Ishikawa (cell line): ENCODE data around the gene GNPTAB.

ENCODE experiments used
- CEBPB ChIP-seq: IDR thresholded peaks from 2 replicates; pipeline ENCODE4 v1.6.1; 2012
- CREB1 ChIP-seq: IDR thresholded peaks from 2 replicates; pipeline ENCODE4 v1.6.1; 2012; ENCODE audit warnings: low read depth
- EGR1 ChIP-seq: IDR thresholded peaks from 2 replicates; pipeline ENCODE4 v1.6.1; 2012
- EP300 ChIP-seq: IDR thresholded peaks from 2 replicates; pipeline ENCODE4 v1.6.1; 2012; ENCODE audit warnings: borderline replicate concordance
- FOXM1 ChIP-seq: IDR thresholded peaks from 2 replicates; pipeline ENCODE4 v1.6.1; 2012; ENCODE audit warnings: low read depth, borderline replicate concordance
- NFIC ChIP-seq: IDR thresholded peaks from 2 replicates; pipeline ENCODE4 v1.6.1; 2012
- RAD21 ChIP-seq: IDR thresholded peaks from 2 replicates; pipeline ENCODE4 v1.6.1; 2012; ENCODE audit warnings: low read depth
- TAF1 ChIP-seq: IDR thresholded peaks from 2 replicates; pipeline ENCODE4 v1.6.1; 2012; ENCODE audit warnings: low read depth, mild to moderate bottlenecking
- TCF12 ChIP-seq: IDR thresholded peaks from 2 replicates; pipeline ENCODE4 v1.6.1; 2012; ENCODE audit warnings: low read depth
- TEAD4 ChIP-seq: IDR thresholded peaks from 2 replicates; pipeline ENCODE4 v1.6.1; 2012
- YY1 ChIP-seq: IDR thresholded peaks from 2 replicates; pipeline ENCODE4 v1.6.1; 2012; ENCODE audit warnings: low read depth
- ZBTB7A ChIP-seq: IDR thresholded peaks from 2 replicates; pipeline ENCODE4 v1.6.1; 2012; ENCODE audit warnings: low read depth
- TF ChIP-seq, protein P1 (sequence below): IDR thresholded peaks from 2 replicates; pipeline ENCODE4 v1.6.1; 2012
- TF ChIP-seq, protein P2 (sequence below): IDR thresholded peaks from 2 replicates; pipeline ENCODE4 v1.6.1; 2012; ENCODE audit warnings: low read depth, mild to moderate bottlenecking
- TF ChIP-seq, protein P3 (sequence below): IDR thresholded peaks from 2 replicates; pipeline ENCODE4 v1.6.1; 2012

The GNPTAB gene

DNA sequence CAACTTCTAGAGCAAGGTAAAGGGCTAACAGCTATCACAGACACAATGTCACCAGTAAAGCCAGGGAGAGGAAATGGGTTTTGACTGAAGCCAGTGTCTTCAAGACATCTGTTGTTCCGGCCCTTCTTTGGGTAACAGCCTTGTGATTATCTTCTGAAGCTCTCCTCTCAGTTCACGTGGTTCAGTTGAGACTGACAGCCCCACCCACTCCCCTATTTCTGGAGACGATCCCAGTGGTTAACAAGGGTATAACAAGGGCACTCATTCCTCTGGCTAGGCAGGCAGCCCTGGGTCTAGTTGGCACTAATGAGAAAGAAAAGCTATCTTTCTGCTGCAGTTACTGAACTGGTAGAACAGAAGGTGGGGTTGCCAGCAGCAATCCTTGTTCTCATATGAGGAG is 6.9 kb downstream of the GNPTAB start:
- TF ChIP-seq EGR1 (no peak), CEBPB (no peak), TEAD4 (no peak), TAF1 (no peak), YY1 (no peak), EP300 (no peak), NFIC (no peak), TCF12 (no peak), FOXM1 (no peak), RAD21 (no peak), CREB1 (no peak), ZBTB7A (no peak)
- TF ChIP-seq, protein P1, sequence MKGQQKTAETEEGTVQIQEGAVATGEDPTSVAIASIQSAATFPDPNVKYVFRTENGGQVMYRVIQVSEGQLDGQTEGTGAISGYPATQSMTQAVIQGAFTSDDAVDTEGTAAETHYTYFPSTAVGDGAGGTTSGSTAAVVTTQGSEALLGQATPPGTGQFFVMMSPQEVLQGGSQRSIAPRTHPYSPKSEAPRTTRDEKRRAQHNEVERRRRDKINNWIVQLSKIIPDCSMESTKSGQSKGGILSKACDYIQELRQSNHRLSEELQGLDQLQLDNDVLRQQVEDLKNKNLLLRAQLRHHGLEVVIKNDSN, result no peak
- TF ChIP-seq, protein P2, sequence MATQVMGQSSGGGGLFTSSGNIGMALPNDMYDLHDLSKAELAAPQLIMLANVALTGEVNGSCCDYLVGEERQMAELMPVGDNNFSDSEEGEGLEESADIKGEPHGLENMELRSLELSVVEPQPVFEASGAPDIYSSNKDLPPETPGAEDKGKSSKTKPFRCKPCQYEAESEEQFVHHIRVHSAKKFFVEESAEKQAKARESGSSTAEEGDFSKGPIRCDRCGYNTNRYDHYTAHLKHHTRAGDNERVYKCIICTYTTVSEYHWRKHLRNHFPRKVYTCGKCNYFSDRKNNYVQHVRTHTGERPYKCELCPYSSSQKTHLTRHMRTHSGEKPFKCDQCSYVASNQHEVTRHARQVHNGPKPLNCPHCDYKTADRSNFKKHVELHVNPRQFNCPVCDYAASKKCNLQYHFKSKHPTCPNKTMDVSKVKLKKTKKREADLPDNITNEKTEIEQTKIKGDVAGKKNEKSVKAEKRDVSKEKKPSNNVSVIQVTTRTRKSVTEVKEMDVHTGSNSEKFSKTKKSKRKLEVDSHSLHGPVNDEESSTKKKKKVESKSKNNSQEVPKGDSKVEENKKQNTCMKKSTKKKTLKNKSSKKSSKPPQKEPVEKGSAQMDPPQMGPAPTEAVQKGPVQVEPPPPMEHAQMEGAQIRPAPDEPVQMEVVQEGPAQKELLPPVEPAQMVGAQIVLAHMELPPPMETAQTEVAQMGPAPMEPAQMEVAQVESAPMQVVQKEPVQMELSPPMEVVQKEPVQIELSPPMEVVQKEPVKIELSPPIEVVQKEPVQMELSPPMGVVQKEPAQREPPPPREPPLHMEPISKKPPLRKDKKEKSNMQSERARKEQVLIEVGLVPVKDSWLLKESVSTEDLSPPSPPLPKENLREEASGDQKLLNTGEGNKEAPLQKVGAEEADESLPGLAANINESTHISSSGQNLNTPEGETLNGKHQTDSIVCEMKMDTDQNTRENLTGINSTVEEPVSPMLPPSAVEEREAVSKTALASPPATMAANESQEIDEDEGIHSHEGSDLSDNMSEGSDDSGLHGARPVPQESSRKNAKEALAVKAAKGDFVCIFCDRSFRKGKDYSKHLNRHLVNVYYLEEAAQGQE, result no peak
- TF ChIP-seq, protein P3, sequence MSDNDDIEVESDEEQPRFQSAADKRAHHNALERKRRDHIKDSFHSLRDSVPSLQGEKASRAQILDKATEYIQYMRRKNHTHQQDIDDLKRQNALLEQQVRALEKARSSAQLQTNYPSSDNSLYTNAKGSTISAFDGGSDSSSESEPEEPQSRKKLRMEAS, result no peak

DNA sequence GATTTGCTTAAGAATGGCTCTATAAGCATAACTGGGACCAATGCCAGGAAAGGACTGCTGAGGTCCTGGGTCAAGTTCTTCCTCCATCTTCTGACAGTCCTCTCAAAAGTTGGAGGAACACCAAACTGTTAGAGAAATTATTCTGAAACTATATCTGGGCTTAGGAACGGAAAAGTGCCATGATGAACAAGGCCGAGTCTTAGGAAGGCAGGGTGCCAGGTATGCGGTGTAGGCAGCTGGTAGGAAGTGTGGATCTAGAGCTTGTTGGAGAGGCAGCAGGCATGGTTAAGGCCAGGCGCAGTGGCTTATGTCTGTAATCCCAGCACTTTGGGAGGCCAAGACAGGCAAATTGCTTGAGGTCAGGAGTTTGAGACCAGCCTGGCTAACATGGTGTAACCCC is 7.7 kb downstream of the GNPTAB start:
- TF ChIP-seq FOXM1 (no peak), TAF1 (no peak), EP300 (no peak), EGR1 (no peak), TEAD4 (no peak), RAD21 (no peak), NFIC (no peak), CREB1 (no peak), TCF12 (no peak), ZBTB7A (no peak), YY1 (no peak), CEBPB (no peak)
- TF ChIP-seq, protein P3, result no peak
- TF ChIP-seq, protein P1, result no peak
- TF ChIP-seq, protein P2, result no peak

DNA sequence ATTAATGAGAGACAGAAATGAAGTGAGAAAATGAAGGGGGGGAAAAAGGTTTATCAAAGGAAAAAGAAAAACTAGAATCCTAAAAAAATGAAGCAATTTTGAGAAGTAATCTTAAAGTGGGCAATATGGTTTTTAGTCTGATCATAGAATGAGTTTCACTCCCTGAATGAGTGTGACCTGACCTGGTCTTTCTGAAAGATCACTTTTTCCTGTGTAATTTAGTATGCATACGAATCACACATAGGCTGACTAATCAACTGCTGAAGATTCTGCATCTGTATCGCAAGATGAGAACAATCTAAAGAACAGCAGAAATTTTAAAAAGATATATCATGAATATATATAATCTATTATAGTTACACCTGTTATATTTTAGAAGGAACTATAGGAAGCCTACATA is 11.3 kb downstream of the GNPTAB start:
- TF ChIP-seq EP300 (no peak), RAD21 (no peak), FOXM1 (no peak), CEBPB (no peak), TEAD4 (no peak), TCF12 (no peak), TAF1 (no peak), YY1 (no peak), NFIC (no peak), ZBTB7A (no peak), CREB1 (no peak), EGR1 (no peak)
- TF ChIP-seq, protein P2, result no peak
- TF ChIP-seq, protein P3, result no peak
- TF ChIP-seq, protein P1, result no peak

DNA sequence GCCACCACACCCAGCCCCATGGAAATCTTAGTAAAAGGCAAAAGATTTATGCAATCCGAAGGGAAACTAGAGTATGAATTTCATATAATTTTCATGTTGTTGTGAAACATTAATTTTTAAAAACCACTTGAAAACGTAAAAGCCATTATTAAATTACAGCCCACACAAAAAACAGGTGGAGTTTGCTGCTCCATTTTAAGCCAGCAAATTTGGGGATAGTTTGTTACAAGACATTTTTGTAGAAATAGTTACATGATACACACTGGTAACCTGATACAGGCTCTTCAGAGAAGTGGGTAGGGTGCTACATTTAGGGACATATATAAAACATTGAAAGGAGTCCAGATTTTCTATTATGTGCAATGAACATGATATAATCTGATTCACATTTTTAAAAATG is 17.6 kb downstream of the GNPTAB start:
- TF ChIP-seq, protein P1, result no peak
- TF ChIP-seq TEAD4 (no peak), CREB1 (no peak), TAF1 (no peak), CEBPB (no peak), RAD21 (no peak), ZBTB7A (no peak), YY1 (no peak), EGR1 (no peak), FOXM1 (no peak), EP300 (no peak)
- TF ChIP-seq, protein P3, result no peak
- TF ChIP-seq, protein P2, result no peak
